Fibroblast of lung (primary cell): ENCODE results near the gene CDH1. TPM values are rescaled to one million over a fixed set of nuclear protein-coding genes. Genes with fewer than 3 reads are reported as not detected.

Source experiments
- DNase-seq, 2 donors: peaks; one replicate each; pipeline versions ENCODE4 v3.0.0 to v3.0.0-alpha.2; 2010; ENCODE audit warnings: low read depth in 2 of 2
- H2AFZ ChIP-seq: 2 replicates; pipeline ENCODE4 v1.5.1; 2012; ENCODE audit warnings: low read length, control low read depth, inconsistent platforms
- H3K27ac ChIP-seq: 2 replicates; pipeline ENCODE4 v1.5.1; 2011; ENCODE audit warnings: low read length, control low read depth; ENCODE audit not compliant: insufficient read depth
- H3K27me3 ChIP-seq: 2 replicates; pipeline ENCODE4 v1.5.1; 2011; ENCODE audit warnings: mild to moderate bottlenecking, low read length; ENCODE audit not compliant: control insufficient read depth, insufficient read depth
- H3K36me3 ChIP-seq: 2 replicates; pipeline ENCODE4 v1.5.1; 2011; ENCODE audit warnings: low read length; ENCODE audit not compliant: control insufficient read depth, insufficient read depth
- H3K4me1 ChIP-seq: 2 replicates; pipeline ENCODE4 v1.5.1; 2011; ENCODE audit warnings: low read length; ENCODE audit not compliant: control insufficient read depth, insufficient read depth; ENCODE audit errors: extremely low read depth
- H3K4me2 ChIP-seq: 2 replicates; pipeline ENCODE4 v1.5.1; 2011; ENCODE audit warnings: low read length, control low read depth; ENCODE audit not compliant: insufficient read depth; ENCODE audit errors: extremely low read depth
- H3K4me3 ChIP-seq, 4 experiments: fragments of 200-600 bp in 1 of 4; sonication (generic) in 1 of 4; replicated peaks in 1 of 4; 2 replicates each; pipeline ENCODE4 v1.5.1; 2011 to 2016; ENCODE audit warnings: low read length in 4 of 4, low read depth in 3 of 4, mild to moderate bottlenecking in 3 of 4, control low read depth in 2 of 4, inconsistent platforms in 1 of 4, mixed read lengths in 1 of 4; ENCODE audit not compliant: insufficient read depth in 1 of 4; ENCODE audit errors: control extremely low read depth in 1 of 4
- H3K79me2 ChIP-seq: 2 replicates; pipeline ENCODE4 v1.5.1; 2012; ENCODE audit warnings: mild to moderate bottlenecking, low read length, inconsistent platforms; ENCODE audit not compliant: control insufficient read depth, insufficient read depth
- H3K9ac ChIP-seq: 2 replicates; pipeline ENCODE4 v1.5.1; 2011; ENCODE audit warnings: mild to moderate bottlenecking, low read length, control low read depth; ENCODE audit not compliant: insufficient read depth
- H3K9me3 ChIP-seq: 2 replicates; pipeline ENCODE4 v1.5.1; 2012; ENCODE audit warnings: low read depth, low read length; ENCODE audit not compliant: control insufficient read depth, insufficient read depth
- H4K20me1 ChIP-seq: 2 replicates; pipeline ENCODE4 v1.5.1; 2011; ENCODE audit warnings: low read length; ENCODE audit not compliant: control insufficient read depth, insufficient read depth; ENCODE audit errors: extremely low read depth
- CTCF ChIP-seq, 2 donors: IDR thresholded peaks in 1 of 2; conservative IDR thresholded peaks in 1 of 2; 1 replicate in 1 of 2; 2 replicates in 1 of 2; pipeline ENCODE4 v1.5.1; 2011 to 2012; ENCODE audit warnings: low read length in 2 of 2, control low read depth in 1 of 2, inconsistent platforms in 1 of 2, low read depth in 1 of 2, mild to moderate bottlenecking in 1 of 2
- EZH2 ChIP-seq: IDR thresholded peaks from 2 replicates; pipeline ENCODE4 v1.5.1; 2012; ENCODE audit warnings: low read length, control low read depth, mild to moderate bottlenecking; ENCODE audit errors: missing control alignments
- polyA plus RNA-seq, 2 donors: library from polyadenylated mRNA; depleted of rRNA in 1 of 2; stranded (reverse) in 1 of 2; unstranded in 1 of 2; fragments of >200 nt; gene quantifications; 2 replicates each; pipeline ENCODE4 v1.2.1, GENCODE V29; 2011 to 2012; ENCODE audit warnings: missing spikeins in 1 of 2
- total RNA-seq: library from RNA; depleted of rRNA; stranded (reverse); fragments of >200 nt; gene quantifications from 2 replicates; pipeline ENCODE4 v1.2.1, GENCODE V29; 2014

Gene CDH1
- total and polyA plus RNA-seq, 2 donors (not counting 1 experiment from before 2014, with no cell fraction given) = 0.02 TPM; not detected in 1

GRCh38 chr16:68869492-68870088 is 132.5 kb downstream of the CDH1 start:
- Histone ChIP-seq H3K9ac (no peak overlapping the region), H3K9me3 (no peaks in the 10 kb centered on the region), H2AFZ (no peak overlapping the region), H3K27ac (no peak overlapping the region), H3K4me3 (no peak overlapping the region), H3K36me3 (no peaks in the 10 kb centered on the region), H3K27me3 (no peaks in the 10 kb centered on the region), H3K4me2 (no peak overlapping the region), H4K20me1 (no peaks in the 10 kb centered on the region), H3K79me2 (no peaks in the 10 kb centered on the region), H3K4me1 (no peaks in the 10 kb centered on the region)
- DNase-seq = no peak
- no peak for TF ChIP-seq CTCF (conservative IDR thresholded peaks at IDR 0.05 in 1 of 2, IDR thresholded peaks at IDR 0.05 in 1 of 2; ENCODE audit: low read depth in 1 of 2, low read length in 2 of 2)
- TF ChIP-seq EZH2 = no peak

GRCh38 chr16:68873635-68874471 is 136.8 kb downstream of the CDH1 start:
- no peaks in the 10 kb centered on the region for H3K79me2 ChIP-seq
- H3K36me3 ChIP-seq = no peaks in the 10 kb centered on the region
- no peaks in the 10 kb centered on the region for H3K9me3 ChIP-seq
- no peak for TF ChIP-seq EZH2
- no peak for TF ChIP-seq CTCF (conservative IDR thresholded peaks at IDR 0.05 in 1 of 2, IDR thresholded peaks at IDR 0.05 in 1 of 2; ENCODE audit: low read depth in 1 of 2, low read length in 2 of 2)
- no peaks in the 10 kb centered on the region for H3K4me1 ChIP-seq
- H3K9ac ChIP-seq = no peak overlapping the region
- H3K4me2 ChIP-seq = no peak overlapping the region
- H3K27me3 ChIP-seq = no peaks in the 10 kb centered on the region
- no peaks in the 10 kb centered on the region for H4K20me1 ChIP-seq
- H3K4me3 ChIP-seq = no peak overlapping the region
- DNase-seq = no peak
- H2AFZ ChIP-seq = no peak overlapping the region
- H3K27ac ChIP-seq = no peak overlapping the region

- no peak for DNase-seq
- H3K27me3 ChIP-seq = no peaks in the 10 kb centered on the region
- TF ChIP-seq EZH2 (no peak), CTCF (conservative IDR thresholded peaks at IDR 0.05 in 1 of 2, IDR thresholded peaks at IDR 0.05 in 1 of 2; ENCODE audit: low read depth in 1 of 2, low read length in 2 of 2) (no peak)
- H3K9ac ChIP-seq = no peak overlapping the region
- H3K4me1 ChIP-seq = no peaks in the 10 kb centered on the region
- no peaks in the 10 kb centered on the region for H3K36me3 ChIP-seq
- no peak overlapping the region for H3K4me3 ChIP-seq
- H3K79me2 ChIP-seq = no peaks in the 10 kb centered on the region
- H2AFZ ChIP-seq = no peak overlapping the region
- no peak overlapping the region for H3K4me2 ChIP-seq
- no peaks in the 10 kb centered on the region for H4K20me1 ChIP-seq
- H3K27ac ChIP-seq = no peak overlapping the region
- H3K9me3 ChIP-seq = no peaks in the 10 kb centered on the region
Measured at GRCh38 chr16:68875871-68876270, 138.8 kb downstream of the CDH1 start.
